Measurements from ENCODE around the gene IRF4.

Gene IRF4

DNA sequence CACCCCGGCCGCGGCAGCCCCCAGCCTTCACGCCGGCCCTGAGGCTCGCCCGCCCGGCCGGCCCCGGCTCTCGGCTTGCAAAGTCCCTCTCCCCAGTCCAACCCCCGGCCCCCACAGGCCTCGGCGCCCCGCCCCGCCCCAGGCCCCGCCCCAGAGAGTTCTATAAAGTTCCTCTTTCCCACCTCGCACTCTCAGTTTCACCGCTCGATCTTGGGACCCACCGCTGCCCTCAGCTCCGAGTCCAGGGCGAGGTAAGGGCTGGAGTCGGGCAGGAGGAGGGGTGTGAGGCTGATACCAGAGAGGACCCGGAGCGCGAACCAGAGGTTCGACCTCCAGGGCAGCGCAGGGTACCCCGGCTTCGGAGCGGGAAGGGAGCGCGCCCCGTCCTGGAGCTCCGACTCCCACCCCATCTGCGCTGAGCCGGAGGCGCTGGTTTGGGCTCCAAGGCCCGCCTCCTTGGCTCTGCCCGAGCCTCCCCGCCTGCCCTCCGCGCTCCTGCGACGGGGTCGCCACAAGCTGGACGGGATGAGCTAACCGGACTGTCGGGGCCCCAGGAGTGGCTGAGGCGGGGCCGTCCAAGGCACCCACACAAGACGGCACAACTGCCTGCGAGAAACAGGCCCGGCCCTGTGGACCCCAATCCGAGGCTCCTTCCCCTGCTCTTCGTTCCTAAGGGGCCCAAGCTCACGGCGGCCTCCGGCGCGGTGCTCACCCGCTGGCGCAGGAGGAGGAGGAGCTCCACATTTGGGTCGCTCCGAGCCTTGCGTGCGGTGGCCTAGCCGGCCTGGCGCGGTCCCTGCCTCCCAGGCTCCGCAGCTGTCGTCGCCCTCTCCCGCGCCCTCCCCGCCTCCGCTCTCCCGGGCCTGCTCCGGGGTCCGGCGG, at the start of gene IRF4:
Gene IRF4, plus strand, starts transcription at position 194 of the 882 bp plus-strand sequence. CDS start 1,401 bp downstream, outside the sequence.
- DNase-seq (ENCODE audit: extremely low read depth, low read depth): no peak
- no peak for TF ChIP-seq CTCF (IDR thresholded peaks at IDR 0.05; ENCODE audit: low read depth, low read length)

GRCh38 chr6:341914-342831, 49.4 kb upstream of the IRF4 start:
- DNase-seq (ENCODE audit: extremely low read depth, low read depth): no peak
- no peak for TF ChIP-seq CTCF (IDR thresholded peaks at IDR 0.05; ENCODE audit: low read depth, low read length)

DNA sequence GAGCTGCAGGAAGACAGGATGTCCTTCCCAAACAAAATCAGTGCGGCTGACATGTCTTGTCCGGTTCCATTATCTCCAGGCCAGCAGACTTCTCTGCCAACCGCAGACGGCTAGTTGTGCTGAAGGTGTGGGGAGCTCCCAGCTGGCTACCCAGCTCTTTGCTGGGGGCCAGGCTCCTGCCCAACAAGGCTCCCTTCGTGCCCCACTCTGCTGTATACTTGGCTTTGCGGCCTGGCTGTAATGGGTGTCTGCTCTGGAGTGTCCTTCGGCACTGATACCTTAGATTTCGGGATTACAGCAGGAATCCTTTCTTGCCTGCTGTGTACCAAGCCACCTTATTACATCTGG, 48.7 kb upstream of the IRF4 start:
- no peak for DNase-seq (ENCODE audit: extremely low read depth, low read depth)
- TF ChIP-seq CTCF (IDR thresholded peaks at IDR 0.05; ENCODE audit: low read depth, low read length): no peak

- no peak for DNase-seq (ENCODE audit: extremely low read depth, low read depth)
- no peak for TF ChIP-seq CTCF (IDR thresholded peaks at IDR 0.05; ENCODE audit: low read depth, low read length)
Measured at GRCh38 chr6:343226-343935, 48.2 kb upstream of the IRF4 start.

GRCh38 chr6:343960-344815, 47.4 kb upstream of the IRF4 start:
- DNase-seq (ENCODE audit: extremely low read depth, low read depth): no peak
- no peak for TF ChIP-seq CTCF (IDR thresholded peaks at IDR 0.05; ENCODE audit: low read depth, low read length)

GRCh38 chr6:344816-345340, 46.7 kb upstream of the IRF4 start:
- TF ChIP-seq CTCF (IDR thresholded peaks at IDR 0.05; ENCODE audit: low read depth, low read length): no peak
- no peak for DNase-seq (ENCODE audit: extremely low read depth, low read depth)
